KMS-11 (cell line): ENCODE data around the gene NELFB.

Experiments used
- H2AFZ ChIP-seq: fragments of 200-600 bp; sonication (generic); 2 replicates; pipeline ENCODE4 v1.6.1; 2016; ENCODE audit warnings: antibody characterized with exemption, mixed run types, low read depth
- H3K27ac ChIP-seq: fragments of 200-600 bp; sonication (generic); 2 replicates; pipeline ENCODE4 v1.6.1; 2016; ENCODE audit warnings: mild to moderate bottlenecking, mixed run types
- H3K27me3 ChIP-seq: fragments of 200-600 bp; sonication (generic); 2 replicates; pipeline ENCODE4 v1.6.1; 2017; ENCODE audit warnings: mild to moderate bottlenecking, low read depth, mixed run types, moderate library complexity; ENCODE audit not compliant: insufficient read depth
- H3K36me3 ChIP-seq: fragments of 200-600 bp; sonication (generic); 2 replicates; pipeline ENCODE4 v1.6.1; 2017; ENCODE audit warnings: mild to moderate bottlenecking, mixed run types; ENCODE audit not compliant: insufficient read depth
- H3K4me1 ChIP-seq: fragments of 200-600 bp; sonication (generic); 2 replicates; pipeline ENCODE4 v1.6.1; 2016; ENCODE audit warnings: mild to moderate bottlenecking, low read depth, mixed run types; ENCODE audit not compliant: poor library complexity, severe bottlenecking
- H3K4me2 ChIP-seq: fragments of 200-600 bp; sonication (generic); 2 replicates; pipeline ENCODE4 v1.7.0; 2016; ENCODE audit warnings: mild to moderate bottlenecking, mixed run types
- H3K4me3 ChIP-seq: fragments of 200-600 bp; sonication (generic); IDR thresholded peaks from 2 replicates; pipeline ENCODE4 v1.6.1; 2017; ENCODE audit warnings: low read depth, low read length, mixed read lengths; ENCODE audit not compliant: insufficient read depth
- H3K79me2 ChIP-seq: fragments of 200-600 bp; sonication (generic); 2 replicates; pipeline ENCODE4 v1.6.1; 2016; ENCODE audit warnings: low read depth, mixed run types; ENCODE audit not compliant: insufficient read depth
- H3K9ac ChIP-seq: fragments of 200-600 bp; sonication (generic); 2 replicates; pipeline ENCODE4 v1.6.1; 2016; ENCODE audit warnings: mild to moderate bottlenecking, mixed run types
- H4K20me1 ChIP-seq: fragments of 200-600 bp; sonication (generic); 2 replicates; pipeline ENCODE4 v1.6.1; 2016; ENCODE audit warnings: mild to moderate bottlenecking, mixed run types; ENCODE audit not compliant: insufficient read depth
- CTCF ChIP-seq: fragments of 200-600 bp; sonication (generic); conservative IDR thresholded peaks from 2 replicates; pipeline ENCODE4 v1.6.1; 2017; ENCODE audit warnings: low read depth, mild to moderate bottlenecking, antibody characterized with exemption, low read length, moderate library complexity, mixed read lengths

The NELFB gene

GRCh38 chr9:137245450-137246421 lies 9.4 kb upstream of the NELFB start:
- H3K4me1 ChIP-seq: peaks cover 8% of the 10 kb centered on the region
- no peak overlapping the region for H3K9ac ChIP-seq
- no peak for TF ChIP-seq CTCF
- H3K79me2 ChIP-seq: peaks cover 17% of the 10 kb centered on the region
- peaks cover 7% of the 10 kb centered on the region; the same call in 1 of the 2 replicates for H3K36me3 ChIP-seq
- H3K27ac ChIP-seq: no peak overlapping the region
- no peak overlapping the region for H3K4me2 ChIP-seq
- no peak overlapping the region for H3K4me3 ChIP-seq
- no peaks in the 10 kb centered on the region for H3K27me3 ChIP-seq
- H2AFZ ChIP-seq: no peak overlapping the region
- H4K20me1 ChIP-seq: peaks cover 12% of the 10 kb centered on the region; the same call in 1 of the 2 replicates

- Histone ChIP-seq H3K27me3 (no peaks in the 10 kb centered on the region), H3K9ac (no peak overlapping the region), H3K4me1 (peaks cover 6% of the 10 kb centered on the region)
Observed at GRCh38 chr9:137247135-137247915, 7.8 kb upstream of the NELFB start.

GRCh38 chr9:137247916-137248175 lies 7.3 kb upstream of the NELFB start:
- Histone ChIP-seq H3K79me2 (peaks cover 4% of the 10 kb centered on the region; the same call in 1 of the 2 replicates), H3K9ac (no peak overlapping the region), H3K4me2 (no peak overlapping the region), H2AFZ (no peak overlapping the region), H4K20me1 (peaks cover 2% of the 10 kb centered on the region; the same call in 1 of the 2 replicates), H3K4me3 (no peak overlapping the region), H3K4me1 (peaks cover 2% of the 10 kb centered on the region), H3K27me3 (no peaks in the 10 kb centered on the region), H3K27ac (no peak overlapping the region), H3K36me3 (no peaks in the 10 kb centered on the region; the same call in 1 of the 2 replicates)
- no peak for TF ChIP-seq CTCF

More at GRCh38 chr9:137247135-137247915, 7.8 kb upstream of the NELFB start:
- Histone ChIP-seq H3K36me3 (peaks cover 4% of the 10 kb centered on the region; the same call in 1 of the 2 replicates), H3K27ac (no peak overlapping the region), H3K79me2 (peaks cover 10% of the 10 kb centered on the region), H2AFZ (no peak overlapping the region), H3K4me2 (no peak overlapping the region), H4K20me1 (peaks cover 7% of the 10 kb centered on the region; the same call in 1 of the 2 replicates), H3K4me3 (no peak overlapping the region)
- no peak for TF ChIP-seq CTCF

GRCh38 chr9:137250329-137251193 lies 4.6 kb upstream of the NELFB start:
- no peak overlapping the region for H2AFZ ChIP-seq
- no peaks in the 10 kb centered on the region for H4K20me1 ChIP-seq
- no peaks in the 10 kb centered on the region for H3K36me3 ChIP-seq
- no peak for TF ChIP-seq CTCF
- no peak overlapping the region for H3K4me3 ChIP-seq
- H3K27ac ChIP-seq: no peak overlapping the region
- no peaks in the 10 kb centered on the region for H3K79me2 ChIP-seq
- no peak overlapping the region for H3K9ac ChIP-seq
- H3K4me1 ChIP-seq: peaks cover 8% of the 10 kb centered on the region
- no peak overlapping the region for H3K4me2 ChIP-seq
- H3K27me3 ChIP-seq: no peaks in the 10 kb centered on the region
